ENCODE measurements around the gene LOXHD1.

DNA sequence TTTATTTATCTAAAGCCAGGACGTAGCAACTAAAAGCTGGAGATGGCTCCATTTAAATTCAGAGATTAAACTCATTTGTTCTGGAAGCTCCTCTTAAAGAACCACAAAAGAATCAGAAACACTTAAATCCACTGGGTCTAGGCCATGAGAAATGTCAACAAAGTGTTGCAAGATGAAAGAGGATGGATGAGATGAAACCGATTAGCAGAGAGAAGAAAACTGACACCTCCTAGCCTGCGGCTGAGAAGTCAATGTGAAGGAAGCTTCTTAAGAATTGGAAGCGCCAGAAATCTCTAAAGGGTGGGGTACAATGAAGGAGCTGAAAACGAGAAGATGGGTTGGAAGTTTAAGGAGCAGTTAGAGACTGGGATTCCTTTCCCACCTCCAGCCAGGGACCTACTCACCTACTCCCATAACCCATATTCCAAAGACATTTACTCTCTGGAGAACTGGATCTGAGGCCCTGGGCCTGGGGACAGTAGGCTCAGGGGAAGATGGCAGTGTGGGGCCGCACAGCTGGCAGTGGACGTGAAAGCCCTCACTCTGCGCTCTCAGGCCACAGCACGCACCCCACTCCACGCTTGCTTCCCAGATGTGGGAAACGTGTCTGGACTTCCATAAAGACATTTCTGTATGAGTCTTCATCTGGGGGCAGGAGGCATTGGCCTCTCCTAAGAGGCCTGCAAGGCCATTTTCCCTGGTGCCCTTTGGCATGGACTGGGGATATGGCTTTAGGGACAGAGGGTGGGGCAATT lies 188.4 kb downstream of the LOXHD1 start:
- TF ChIP-seq, protein P1, sequence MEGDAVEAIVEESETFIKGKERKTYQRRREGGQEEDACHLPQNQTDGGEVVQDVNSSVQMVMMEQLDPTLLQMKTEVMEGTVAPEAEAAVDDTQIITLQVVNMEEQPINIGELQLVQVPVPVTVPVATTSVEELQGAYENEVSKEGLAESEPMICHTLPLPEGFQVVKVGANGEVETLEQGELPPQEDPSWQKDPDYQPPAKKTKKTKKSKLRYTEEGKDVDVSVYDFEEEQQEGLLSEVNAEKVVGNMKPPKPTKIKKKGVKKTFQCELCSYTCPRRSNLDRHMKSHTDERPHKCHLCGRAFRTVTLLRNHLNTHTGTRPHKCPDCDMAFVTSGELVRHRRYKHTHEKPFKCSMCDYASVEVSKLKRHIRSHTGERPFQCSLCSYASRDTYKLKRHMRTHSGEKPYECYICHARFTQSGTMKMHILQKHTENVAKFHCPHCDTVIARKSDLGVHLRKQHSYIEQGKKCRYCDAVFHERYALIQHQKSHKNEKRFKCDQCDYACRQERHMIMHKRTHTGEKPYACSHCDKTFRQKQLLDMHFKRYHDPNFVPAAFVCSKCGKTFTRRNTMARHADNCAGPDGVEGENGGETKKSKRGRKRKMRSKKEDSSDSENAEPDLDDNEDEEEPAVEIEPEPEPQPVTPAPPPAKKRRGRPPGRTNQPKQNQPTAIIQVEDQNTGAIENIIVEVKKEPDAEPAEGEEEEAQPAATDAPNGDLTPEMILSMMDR (IDR thresholded peaks at IDR 0.05 in 4 of 5, conservative IDR thresholded peaks at IDR 0.05 in 1 of 5): no peak
- no peak for TF ChIP-seq POLR2A (IDR thresholded peaks at IDR 0.05)

Measured in gastrocnemius medialis (tissue), 4 donors.